ENCODE data around the gene CFAP74. TPM values are rescaled to one million over a fixed set of nuclear protein-coding genes. Genes with fewer than 3 reads are reported as not detected.

Gene CFAP74
- total RNA-seq, 1 experiment from 2014 or later = not detected

DNA sequence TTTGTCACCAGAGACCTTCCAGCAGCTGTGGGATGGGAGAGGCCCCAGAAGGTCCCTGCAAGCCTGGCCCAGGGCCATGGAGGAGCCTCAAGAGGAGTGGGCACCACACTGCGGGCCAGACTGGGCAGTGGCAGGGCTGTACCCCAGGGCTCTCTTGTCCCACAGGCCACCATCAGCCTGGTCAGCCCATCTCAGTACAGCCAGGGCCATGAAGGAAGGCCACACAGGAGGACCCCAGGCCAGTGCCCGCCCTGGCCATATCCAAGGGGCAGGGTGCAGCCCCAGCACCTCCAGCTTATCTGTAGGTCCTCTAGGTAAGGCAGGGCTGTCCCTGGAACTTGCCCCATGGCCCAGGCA is 109.6 kb downstream of the CFAP74 start:
- H3K27ac Mint-ChIP-seq (ENCODE audit: unreplicated experiment) = no peak overlapping the region
- CTCF ChIA-PET = no interaction called here
- H3K27me3 Mint-ChIP-seq (ENCODE audit: unreplicated experiment) = no peaks in the 10 kb centered on the region
- H3K4me1 Mint-ChIP-seq (ENCODE audit: low read depth, unreplicated experiment) = peaks cover 18% of the 10 kb centered on the region
- DNase-seq = no peak
- H3K9me3 Mint-ChIP-seq (ENCODE audit: low read depth, unreplicated experiment) = no peaks in the 10 kb centered on the region
- peaks cover 37% of the 10 kb centered on the region for H3K36me3 Mint-ChIP-seq (ENCODE audit: insufficient read depth, unreplicated experiment)
- no peak overlapping the region for H3K4me3 Mint-ChIP-seq (ENCODE audit: low read depth, unreplicated experiment)
- intact Hi-C loops (cut with micrococcal nuclease; ENCODE audit: unreplicated experiment) = no loop called here
- no TSS peak for BruUV-seq (replicated peaks)
- TF ChIP-seq, protein P1, sequence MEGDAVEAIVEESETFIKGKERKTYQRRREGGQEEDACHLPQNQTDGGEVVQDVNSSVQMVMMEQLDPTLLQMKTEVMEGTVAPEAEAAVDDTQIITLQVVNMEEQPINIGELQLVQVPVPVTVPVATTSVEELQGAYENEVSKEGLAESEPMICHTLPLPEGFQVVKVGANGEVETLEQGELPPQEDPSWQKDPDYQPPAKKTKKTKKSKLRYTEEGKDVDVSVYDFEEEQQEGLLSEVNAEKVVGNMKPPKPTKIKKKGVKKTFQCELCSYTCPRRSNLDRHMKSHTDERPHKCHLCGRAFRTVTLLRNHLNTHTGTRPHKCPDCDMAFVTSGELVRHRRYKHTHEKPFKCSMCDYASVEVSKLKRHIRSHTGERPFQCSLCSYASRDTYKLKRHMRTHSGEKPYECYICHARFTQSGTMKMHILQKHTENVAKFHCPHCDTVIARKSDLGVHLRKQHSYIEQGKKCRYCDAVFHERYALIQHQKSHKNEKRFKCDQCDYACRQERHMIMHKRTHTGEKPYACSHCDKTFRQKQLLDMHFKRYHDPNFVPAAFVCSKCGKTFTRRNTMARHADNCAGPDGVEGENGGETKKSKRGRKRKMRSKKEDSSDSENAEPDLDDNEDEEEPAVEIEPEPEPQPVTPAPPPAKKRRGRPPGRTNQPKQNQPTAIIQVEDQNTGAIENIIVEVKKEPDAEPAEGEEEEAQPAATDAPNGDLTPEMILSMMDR (IDR thresholded peaks at IDR 0.05; ENCODE audit: unreplicated experiment) = no peak

DNA sequence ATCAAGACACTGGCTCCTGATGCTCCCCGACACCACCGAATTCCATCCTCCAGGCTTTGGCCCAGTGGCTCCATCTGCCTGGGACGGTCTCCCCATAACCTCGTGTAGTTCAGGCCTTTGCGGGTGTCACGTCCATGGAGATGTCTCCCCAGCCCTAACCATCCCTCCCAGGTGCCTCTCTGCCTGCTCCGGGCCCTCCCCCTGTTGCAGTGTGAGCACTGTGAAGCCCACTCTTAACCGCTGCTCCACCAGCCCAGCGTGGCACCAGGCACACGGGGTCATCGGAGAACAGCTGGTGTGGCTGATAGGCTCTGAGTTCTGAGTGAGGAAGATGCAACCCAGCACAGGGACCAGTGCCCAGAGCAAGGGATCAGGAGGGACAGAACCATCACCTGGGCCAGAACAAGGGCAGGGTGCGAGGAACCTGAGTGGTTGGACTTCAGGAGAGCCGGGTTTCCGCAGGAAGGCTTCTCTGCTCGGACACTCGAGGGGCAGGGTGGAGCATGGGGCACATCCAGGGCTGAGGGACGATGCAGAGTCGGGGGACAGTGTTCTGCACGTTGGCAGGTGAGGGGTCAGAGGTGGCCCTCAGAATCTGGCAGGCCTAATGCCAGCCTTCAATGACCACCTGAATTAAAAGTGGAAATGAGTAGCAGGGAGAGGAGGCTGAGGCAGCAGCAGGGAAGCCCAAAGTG is 110.1 kb downstream of the CFAP74 start:
- peaks cover 41% of the 10 kb centered on the region for H3K36me3 Mint-ChIP-seq (ENCODE audit: insufficient read depth, unreplicated experiment)
- TF ChIP-seq, protein P1 (IDR thresholded peaks at IDR 0.05; ENCODE audit: unreplicated experiment) = no peak
- CTCF ChIA-PET = no interaction called here
- no peaks in the 10 kb centered on the region for H3K27me3 Mint-ChIP-seq (ENCODE audit: unreplicated experiment)
- no peaks in the 10 kb centered on the region for H3K9me3 Mint-ChIP-seq (ENCODE audit: low read depth, unreplicated experiment)
- intact Hi-C loops (cut with micrococcal nuclease; ENCODE audit: unreplicated experiment) = no loop called here
- no peak overlapping the region for H3K27ac Mint-ChIP-seq (ENCODE audit: unreplicated experiment)
- peaks cover 18% of the 10 kb centered on the region for H3K4me1 Mint-ChIP-seq (ENCODE audit: low read depth, unreplicated experiment)
- no peak overlapping the region for H3K4me3 Mint-ChIP-seq (ENCODE audit: low read depth, unreplicated experiment)
- DNase-seq = no peak
- no TSS peak for BruUV-seq (replicated peaks)

DNA sequence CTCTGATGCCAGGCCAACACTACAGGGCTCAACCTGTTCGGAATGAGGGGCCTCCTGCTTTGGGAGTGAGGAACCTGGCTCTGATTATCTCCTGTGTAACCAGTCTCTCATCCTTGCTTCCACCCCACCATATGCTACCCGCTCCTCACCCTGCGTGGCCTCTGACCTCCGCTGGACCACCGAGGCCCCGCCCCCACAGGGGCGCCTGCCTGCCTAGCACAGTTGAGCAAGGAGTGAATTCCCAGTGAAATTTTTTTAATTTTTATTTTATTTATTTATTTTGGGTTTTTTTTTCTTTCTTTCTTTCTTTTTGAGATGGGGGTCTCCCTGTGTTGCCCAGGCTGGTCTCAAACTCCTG is 110.8 kb downstream of the CFAP74 start:
- TF ChIP-seq, protein P1 (IDR thresholded peaks at IDR 0.05; ENCODE audit: unreplicated experiment) = no peak
- H3K36me3 Mint-ChIP-seq (ENCODE audit: insufficient read depth, unreplicated experiment) = peaks cover 41% of the 10 kb centered on the region
- peak overlapping the region; percentile 79 for H3K4me3 Mint-ChIP-seq (ENCODE audit: low read depth, unreplicated experiment)
- no peak for DNase-seq
- H3K4me1 Mint-ChIP-seq (ENCODE audit: low read depth, unreplicated experiment) = peaks cover 18% of the 10 kb centered on the region
- H3K27ac Mint-ChIP-seq (ENCODE audit: unreplicated experiment) = no peak overlapping the region
- no peaks in the 10 kb centered on the region for H3K9me3 Mint-ChIP-seq (ENCODE audit: low read depth, unreplicated experiment)
- H3K27me3 Mint-ChIP-seq (ENCODE audit: unreplicated experiment) = no peaks in the 10 kb centered on the region
- CTCF ChIA-PET = no interaction called here
- no TSS peak for BruUV-seq (replicated peaks)
- intact Hi-C loops (cut with micrococcal nuclease; ENCODE audit: unreplicated experiment) = no loop called here

DNA sequence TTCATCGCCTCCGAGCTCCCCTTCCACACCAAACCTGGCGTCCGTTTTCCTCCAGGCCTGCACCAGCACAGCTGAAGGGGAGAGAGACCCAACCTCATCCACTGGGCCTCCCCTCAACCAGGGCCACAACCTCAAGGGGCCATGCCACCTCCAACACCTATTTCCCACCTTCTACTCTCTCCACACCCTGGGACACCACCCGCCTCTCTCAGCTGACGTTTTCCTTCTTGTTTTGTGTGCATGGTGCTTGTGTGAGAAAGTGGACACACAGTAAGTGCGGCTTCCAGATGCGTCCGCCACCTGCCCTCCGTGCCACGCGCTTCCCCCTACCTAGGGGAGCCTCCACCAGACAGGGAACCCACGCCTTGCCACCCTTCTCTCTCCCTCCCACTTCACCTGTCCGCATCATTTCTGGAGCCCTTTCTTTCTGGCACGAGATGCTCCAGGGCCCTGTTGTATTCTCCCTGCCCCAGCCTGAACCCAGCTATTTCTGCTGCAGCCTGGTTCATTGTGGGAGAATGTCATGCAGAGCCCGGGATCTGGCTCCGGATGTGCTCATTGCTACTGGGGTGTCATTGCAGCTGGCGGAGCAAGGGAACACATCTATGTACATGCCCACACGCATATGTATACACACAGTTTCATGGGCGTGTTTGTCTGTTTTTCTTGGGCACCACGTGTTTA is 111.4 kb downstream of the CFAP74 start:
- BruUV-seq (replicated peaks) = TSS peak; percentile 44
- no peak for DNase-seq
- Mint-ChIP-seq H3K36me3 (ENCODE audit: insufficient read depth, unreplicated experiment) (peaks cover 41% of the 10 kb centered on the region), H3K4me3 (ENCODE audit: low read depth, unreplicated experiment) (peak overlapping the region; percentile 79), H3K27me3 (ENCODE audit: unreplicated experiment) (no peaks in the 10 kb centered on the region), H3K27ac (ENCODE audit: unreplicated experiment) (peak overlapping the region; percentile 45), H3K9me3 (ENCODE audit: low read depth, unreplicated experiment) (no peaks in the 10 kb centered on the region), H3K4me1 (ENCODE audit: low read depth, unreplicated experiment) (peaks cover 18% of the 10 kb centered on the region)
- TF ChIP-seq, protein P1 (IDR thresholded peaks at IDR 0.05; ENCODE audit: unreplicated experiment) = no peak
- CTCF ChIA-PET = no interaction called here
- intact Hi-C loops (cut with micrococcal nuclease; ENCODE audit: unreplicated experiment) = no loop called here

Measured in Calu3 (cell line).